GM23338 (cell line): ENCODE measurements around the gene PXMP2.

Experiments
- CTCF ChIP-seq, 2 experiments: fragments of 200-600 bp in 1 of 2; sonication (generic) in 1 of 2; conservative IDR thresholded peaks; 2 replicates each; pipeline versions ENCODE4 v1.5.1 to v1.6.1; 2016 to 2017; ENCODE audit warnings: antibody characterized with exemption in 2 of 2, low read depth in 2 of 2, mild to moderate bottlenecking in 2 of 2, moderate library complexity in 1 of 2
- EZH2 ChIP-seq: fragments of 200-600 bp; sonication (generic); IDR thresholded peaks from one replicate; pipeline ENCODE4 v1.8.0; 2017; ENCODE audit warnings: antibody characterized with exemption, mild to moderate bottlenecking, low read depth; ENCODE audit not compliant: unreplicated experiment
- EZH2phosphoT487 ChIP-seq: fragments of 200-600 bp; sonication (generic); IDR thresholded peaks from one replicate; pipeline ENCODE4 v1.8.1; 2018; ENCODE audit warnings: antibody characterized with exemption; ENCODE audit not compliant: unreplicated experiment
- POLR2AphosphoS5 ChIP-seq: IDR thresholded peaks from 2 replicates; pipeline ENCODE4 v1.6.1; 2016; ENCODE audit warnings: antibody characterized with exemption, low read depth
- REST ChIP-seq: IDR thresholded peaks from one replicate; pipeline ENCODE4 v1.6.1; 2018; ENCODE audit warnings: antibody characterized with exemption; ENCODE audit not compliant: unreplicated experiment

GRCh38 chr12:132659146-132659545 lies 28.2 kb upstream of the PXMP2 start:
- TF ChIP-seq POLR2AphosphoS5 (no peak), CTCF (conservative IDR thresholded peaks at IDR 0.05; ENCODE audit: low read depth in 2 of 2) (no peak), EZH2 (no peak), REST (no peak), EZH2phosphoT487 (no peak)
